HL-60/S4 (cell line): Measurements from ENCODE around the gene PKP3.
"Not testable (repeated sequence)": the region's sequence is repeated elsewhere in the genome, so short reads cannot be mapped to it uniquely, and the experiment has no call there.

ENCODE experiments used
- in situ Hi-C: fragments of 300-500 bp; cut with MboI; formaldehyde crosslinking; loops from 2 replicates; pipeline ENCODE4 v1.14.3; 2022; ENCODE audit warnings: low sequenced_read_pairs

Gene PKP3

DNA sequence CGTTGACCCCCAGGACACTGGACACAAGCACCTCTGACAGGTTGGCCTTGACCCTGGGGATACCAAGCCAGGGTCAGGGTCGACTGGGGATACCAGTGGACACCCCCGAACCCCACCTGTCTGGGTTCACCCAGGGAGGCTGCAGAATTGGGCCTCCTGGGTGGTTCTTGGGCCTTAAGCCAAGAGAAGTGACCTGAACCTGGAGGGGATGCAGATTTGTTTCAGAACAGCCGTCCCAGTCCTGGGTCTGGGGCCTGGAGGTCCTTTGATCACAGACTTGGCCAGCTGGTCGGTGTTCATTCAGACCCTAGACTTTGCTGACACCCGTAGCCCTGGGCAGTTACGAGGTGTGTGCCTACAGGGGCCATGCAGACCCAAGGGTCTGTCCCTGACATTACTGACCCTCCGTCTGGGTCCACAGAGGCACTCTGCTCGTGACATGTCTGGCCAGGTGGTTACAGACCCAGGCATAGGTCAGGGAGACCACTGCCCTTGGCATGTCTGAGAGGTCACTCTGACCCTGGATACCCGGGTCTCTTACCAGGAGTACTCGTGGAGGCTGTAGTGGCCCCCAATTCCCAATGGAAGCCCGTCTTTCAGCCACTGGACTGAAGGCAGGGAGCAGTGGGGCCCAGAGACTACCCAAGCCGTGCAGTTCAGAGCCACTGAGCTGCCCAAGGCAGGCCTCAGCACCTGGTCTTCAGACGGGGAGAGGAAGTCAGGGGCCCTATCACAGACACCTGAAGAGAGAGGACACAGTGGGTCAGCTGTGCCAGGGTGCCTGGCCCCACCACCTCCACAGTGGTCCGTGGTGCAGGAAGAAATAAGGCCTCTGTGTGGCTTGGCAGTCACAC, 14.4 kb downstream of the PKP3 start:
- in situ Hi-C loops: no loop called here

- in situ Hi-C loops: no loop called here
These were observed 15.1 kb downstream of the PKP3 start for GRCh38 chr11:409008-409599.

DNA sequence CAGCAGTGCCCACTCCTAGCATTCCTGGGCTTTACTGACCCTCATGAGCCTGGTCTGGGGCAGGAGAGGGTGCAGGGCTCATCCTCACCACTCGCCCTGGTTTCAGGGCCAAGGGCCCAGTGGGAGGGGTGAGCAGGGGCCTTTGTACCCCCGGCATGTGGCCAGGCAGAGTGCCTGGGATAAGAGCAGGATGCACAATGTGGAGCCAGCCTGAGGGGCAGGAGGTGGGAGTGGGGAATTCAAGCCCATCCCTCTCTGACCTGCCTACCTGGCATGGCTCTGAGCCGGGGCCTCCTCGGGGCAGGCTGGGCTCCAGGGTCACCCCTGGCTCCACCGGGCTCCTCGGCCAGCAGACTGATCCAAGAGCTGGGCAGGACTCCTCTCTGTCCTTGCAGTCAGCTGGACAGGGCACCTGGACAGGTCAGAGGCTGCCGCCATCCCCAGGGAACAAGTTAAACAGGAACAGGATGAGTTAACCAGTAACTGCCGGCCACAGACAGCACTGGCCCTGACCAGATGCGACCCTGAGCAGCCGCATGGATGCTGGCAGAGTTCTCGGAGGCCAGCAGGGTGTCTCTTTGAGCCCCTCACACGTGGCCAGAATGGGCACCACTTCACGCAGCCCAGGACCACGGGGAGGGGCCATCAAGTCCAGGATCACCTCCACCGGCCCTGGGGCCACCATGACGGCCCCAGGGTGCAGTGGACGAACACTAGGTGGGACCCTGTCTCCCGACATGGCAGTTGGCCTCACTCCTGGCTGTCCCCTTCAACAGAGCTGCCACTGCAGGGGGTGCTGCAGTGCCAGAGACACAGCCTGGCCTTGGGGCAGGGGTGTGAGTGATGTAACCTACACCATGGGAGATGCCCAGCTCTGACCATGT, 15.8 kb downstream of the PKP3 start:
- in situ Hi-C loops: no loop called here

- in situ Hi-C loops: not testable (repeated sequence)
These were observed 16.7 kb downstream of the PKP3 start for GRCh38 chr11:410711-411110.

DNA sequence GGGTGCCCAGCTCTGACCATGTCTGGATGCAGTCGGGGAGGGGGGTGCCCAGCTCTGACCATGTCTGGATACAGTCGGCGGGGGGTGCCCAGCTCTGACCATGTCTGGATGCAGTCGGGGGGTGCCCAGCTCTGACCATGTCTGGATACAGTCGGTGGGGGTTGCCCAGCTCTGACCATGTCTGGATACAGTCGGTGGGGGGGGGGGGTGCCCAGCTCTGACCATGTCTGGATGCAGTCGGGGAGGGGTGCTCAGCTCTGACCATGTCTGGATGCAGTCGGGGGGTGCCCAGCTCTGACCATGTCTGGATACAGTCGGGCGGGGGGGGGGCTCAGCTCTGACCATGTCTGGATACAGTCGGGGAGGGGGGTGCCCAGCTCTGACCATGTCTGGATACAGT, 17.5 kb downstream of the PKP3 start:
- in situ Hi-C loops: not testable (repeated sequence)

DNA sequence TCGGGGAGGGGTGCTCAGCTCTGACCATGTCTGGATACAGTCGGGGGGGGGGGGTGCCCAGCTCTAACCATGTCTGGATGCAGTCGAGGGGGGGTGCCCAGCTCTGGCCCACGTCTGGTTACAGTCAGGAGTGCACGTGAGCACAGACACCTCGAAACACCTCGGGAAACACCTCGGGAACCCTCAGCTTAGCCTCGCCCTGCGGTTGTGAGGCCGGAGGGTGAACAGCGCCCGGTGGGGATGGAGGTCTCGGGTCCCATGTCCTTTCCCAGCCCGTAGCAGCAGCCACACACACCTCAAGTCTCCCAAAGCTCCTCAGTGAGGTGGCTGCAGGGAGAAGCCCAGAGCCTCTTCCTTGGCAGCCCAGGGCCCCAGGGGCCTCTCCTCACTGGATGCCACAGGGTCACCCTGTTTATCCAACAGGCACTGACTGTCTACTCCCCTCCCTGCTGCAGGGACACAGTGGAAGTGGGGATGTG, 18.7 kb downstream of the PKP3 start:
- in situ Hi-C loops: no loop called here

DNA sequence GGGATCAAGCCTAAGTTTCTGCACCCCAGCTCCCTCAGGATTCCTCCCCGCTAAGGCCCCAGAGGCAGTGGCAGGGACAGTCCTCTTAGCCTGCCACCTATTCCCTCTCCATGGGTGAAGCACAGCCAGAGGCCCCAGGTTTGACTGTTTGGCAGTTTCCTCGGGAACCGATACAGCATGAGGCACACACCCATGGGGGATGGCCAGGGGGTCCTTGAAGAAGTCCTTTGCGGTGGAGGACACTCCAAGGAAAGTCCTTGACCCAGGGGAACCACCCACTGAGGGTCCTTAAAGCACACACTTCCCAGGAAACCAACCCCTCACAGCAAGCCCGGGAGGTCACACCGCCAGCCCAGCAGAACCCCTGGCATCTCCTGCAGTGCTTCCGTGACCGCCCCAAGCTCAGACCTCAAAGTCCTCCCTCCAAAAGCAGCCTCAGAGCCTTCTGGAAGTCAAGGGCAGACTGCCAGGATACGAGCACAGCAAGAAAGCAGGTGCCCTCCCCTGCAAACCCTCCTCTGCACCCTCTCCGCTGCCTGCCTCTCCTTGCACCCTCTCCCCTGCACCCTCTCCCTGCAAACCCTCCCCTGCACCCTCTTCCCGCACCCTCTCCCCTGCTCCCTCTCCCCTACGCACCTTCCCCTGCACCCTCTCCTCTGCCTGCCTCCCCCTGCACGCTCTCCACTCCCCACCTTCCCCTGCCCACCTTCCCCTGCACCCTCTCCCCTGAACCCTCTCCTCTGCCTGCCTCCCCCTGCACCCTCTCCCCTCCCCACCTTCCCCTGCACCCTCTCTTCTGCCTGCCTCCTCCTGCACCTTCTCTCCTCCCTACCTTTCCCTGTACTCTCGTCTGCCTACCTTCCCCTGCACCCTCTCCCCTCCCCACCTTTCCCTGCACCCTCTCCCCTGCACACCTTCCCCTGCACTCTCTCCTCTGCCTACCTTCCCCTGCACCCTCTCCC, 19.4 kb downstream of the PKP3 start:
- in situ Hi-C loops: no loop called here

DNA sequence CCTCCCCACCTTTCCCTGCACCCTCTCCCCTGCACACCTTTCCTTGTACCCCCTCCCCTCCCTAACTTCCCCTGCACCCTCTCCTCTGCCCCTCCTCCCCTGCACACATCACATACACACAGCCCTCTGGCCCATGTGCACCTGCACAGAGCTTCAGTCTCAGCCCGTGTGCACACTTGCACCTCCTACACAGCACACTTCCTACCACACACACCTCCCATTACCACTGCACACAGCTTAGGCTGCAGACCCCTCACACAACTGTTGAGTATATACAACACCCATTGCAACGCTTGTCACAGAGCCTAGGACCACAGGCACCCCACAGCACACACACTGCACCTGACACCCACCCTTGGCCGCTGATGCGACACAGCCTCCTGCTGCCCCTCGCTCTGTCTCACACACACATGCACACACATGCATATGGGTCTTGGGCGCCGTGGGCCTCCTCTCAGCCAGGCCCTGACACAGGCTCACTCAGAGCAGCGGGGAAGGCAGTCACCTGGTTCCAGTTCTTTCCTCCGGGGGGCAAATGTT, 20.4 kb downstream of the PKP3 start:
- in situ Hi-C loops: no loop called here

DNA sequence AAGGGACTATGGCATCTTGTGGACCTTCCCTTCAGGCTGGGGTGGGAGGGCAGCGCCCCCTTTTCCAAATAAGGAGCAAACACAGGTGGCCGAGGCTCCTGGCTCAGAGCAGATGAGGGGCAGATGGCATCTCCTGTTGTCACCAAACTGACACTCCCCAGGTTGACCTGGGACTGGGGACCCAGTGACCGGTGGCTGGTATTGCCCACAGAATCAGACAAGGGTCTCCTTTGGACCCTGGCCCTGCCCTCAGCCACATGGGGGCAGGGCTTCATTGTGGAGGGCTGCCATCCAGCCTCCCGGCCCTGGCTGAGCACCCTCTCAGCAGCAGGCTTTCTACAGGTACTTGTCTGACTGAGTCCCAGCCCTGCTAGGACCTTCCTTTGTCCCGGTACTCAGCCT, 21.6 kb downstream of the PKP3 start:
- in situ Hi-C loops: no loop called here

- in situ Hi-C loops: no loop called here
These were observed 22.2 kb downstream of the PKP3 start for GRCh38 chr11:416051-416756.

DNA sequence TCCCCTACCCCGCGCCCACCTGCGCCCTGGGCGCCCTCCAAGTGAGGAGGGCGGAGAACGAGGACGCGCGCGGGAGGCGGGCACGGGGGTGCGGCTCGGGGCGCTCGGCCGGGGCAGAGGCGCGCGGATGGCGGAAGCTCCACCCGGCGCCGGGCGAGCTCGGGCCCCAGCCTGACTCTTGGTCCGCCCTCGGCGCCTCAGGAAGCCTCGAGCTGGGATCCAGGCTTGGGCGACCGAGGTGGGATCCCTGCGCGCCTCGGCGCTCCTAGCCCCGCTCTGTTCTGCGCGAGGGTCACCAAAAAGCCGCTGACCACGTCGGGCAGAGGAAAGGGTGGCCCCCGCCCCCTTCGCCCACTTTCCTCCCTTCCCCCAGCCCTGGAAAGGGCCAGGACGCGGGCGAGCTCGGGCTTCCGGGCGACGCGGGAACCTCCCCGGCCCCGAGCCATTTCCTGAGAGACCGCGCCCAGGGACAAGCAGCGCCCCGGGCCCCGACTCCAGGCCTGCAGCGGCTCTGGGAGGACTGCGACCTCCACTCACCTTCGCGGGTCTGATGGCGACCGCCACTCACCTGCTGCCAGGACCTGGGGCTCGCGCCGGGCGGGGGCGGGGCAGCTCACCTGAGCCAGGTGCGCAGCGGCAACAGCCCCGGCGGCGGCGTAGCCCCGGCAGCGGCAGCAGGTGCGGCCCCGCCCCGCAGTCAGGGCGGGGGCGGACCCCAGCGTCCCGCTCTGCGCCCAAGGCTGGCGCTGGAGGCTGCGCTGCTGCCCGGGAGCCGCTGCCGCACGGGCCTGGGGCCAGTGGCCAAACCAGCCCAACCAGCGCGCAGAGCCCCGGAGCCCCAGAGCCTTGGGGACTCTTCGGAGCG, 23.0 kb downstream of the PKP3 start:
- in situ Hi-C loops: no loop called here

GRCh38 chr11:417652-418342, 23.8 kb downstream of the PKP3 start:
- in situ Hi-C loops: no loop called here

DNA sequence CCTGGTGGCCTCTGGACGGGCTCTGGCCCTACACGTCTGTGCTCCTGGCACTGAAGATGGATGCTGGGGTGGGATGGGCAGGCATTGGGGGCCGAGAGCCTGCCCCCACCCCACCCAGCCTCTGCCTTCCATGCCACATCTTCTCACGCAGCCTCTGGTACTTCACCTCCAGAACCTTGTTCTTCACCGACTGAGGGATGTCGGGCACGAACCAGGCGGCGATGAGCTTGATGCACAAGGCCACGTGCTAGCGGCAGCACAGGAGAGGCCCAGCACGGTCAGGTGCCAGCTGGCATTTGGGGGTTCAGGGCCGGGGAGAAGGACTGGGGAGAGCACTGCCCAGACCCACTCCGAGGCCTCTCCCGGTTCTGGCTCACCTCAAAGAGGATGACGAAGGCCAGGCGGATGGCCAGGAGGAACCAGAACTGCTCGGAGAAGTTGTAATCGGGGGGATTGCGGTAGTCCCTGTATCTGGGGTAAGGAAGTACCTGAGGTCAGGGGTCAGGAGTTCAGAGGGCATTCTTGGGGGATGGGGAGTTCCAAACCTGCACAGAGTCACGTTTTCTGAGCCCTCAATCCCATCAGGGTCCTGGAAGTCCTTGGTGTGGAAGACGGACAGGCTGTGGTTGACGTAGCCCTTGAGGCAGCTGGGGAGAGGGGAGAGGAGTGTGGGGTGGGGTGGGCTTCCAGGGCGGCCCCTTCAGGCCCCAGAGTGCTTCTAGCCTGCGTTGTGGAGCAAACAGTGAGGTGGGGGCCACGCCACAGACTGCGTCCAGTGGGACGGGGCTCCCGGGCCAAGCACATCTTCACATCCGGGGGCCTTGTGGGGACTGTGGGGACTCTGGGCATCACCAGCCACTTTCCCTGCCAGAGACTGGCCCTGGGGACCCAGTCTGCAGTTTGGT, 24.6 kb downstream of the PKP3 start:
- in situ Hi-C loops: no loop called here

- in situ Hi-C loops: no loop called here
These were observed 25.4 kb downstream of the PKP3 start for GRCh38 chr11:419248-420005.

GRCh38 chr11:420054-420910, 26.3 kb downstream of the PKP3 start:
- in situ Hi-C loops: no loop called here
